ENCODE data around the gene TCP11L2.

TCP11L2 gene

GRCh38 chr12:106317406-106318082, 15.0 kb downstream of the TCP11L2 start:
- H3K4me1 ChIP-seq (ENCODE audit: control insufficient read depth, low read length), result no peaks in the 10 kb centered on the region
- no peaks in the 10 kb centered on the region; the same call in 1 of the 2 replicates for H4K20me1 ChIP-seq (ENCODE audit: control insufficient read depth, insufficient read depth, low read depth, low read length)
- H3K27me3 ChIP-seq (ENCODE audit: control insufficient read depth, low read length), result no peaks in the 10 kb centered on the region
- H3K9me2 ChIP-seq (replicated peaks; ENCODE audit: control insufficient read depth, low read length), result no peaks in the 10 kb centered on the region
- no peak for TF ChIP-seq CTCF (IDR thresholded peaks at IDR 0.05; ENCODE audit: low read depth, low read length, poor library complexity, severe bottlenecking)
- no peak for TF ChIP-seq EZH2phosphoT487 (IDR thresholded peaks at IDR 0.05; ENCODE audit: borderline replicate concordance, low read length)
- no peaks in the 10 kb centered on the region for H3K9me3 ChIP-seq (ENCODE audit: control insufficient read depth, insufficient read depth, low read length)
- H3F3A ChIP-seq (ENCODE audit: control insufficient read depth, insufficient read depth), result no peaks in the 10 kb centered on the region
- H3K27ac ChIP-seq (ENCODE audit: low read depth, low read length), result no peak overlapping the region
- H3K4me2 ChIP-seq (ENCODE audit: low read length), result no peak overlapping the region
- no peak overlapping the region for H3K4me3 ChIP-seq (ENCODE audit: low read length)
- no peaks in the 10 kb centered on the region for H3K79me2 ChIP-seq (ENCODE audit: control insufficient read depth, low read length)
- no peaks in the 10 kb centered on the region for H3K36me3 ChIP-seq (ENCODE audit: control insufficient read depth, low read length)

GRCh38 chr12:106321139-106321850, 18.8 kb downstream of the TCP11L2 start:
- Histone ChIP-seq H3K4me1 (ENCODE audit: control insufficient read depth, low read length) (no peaks in the 10 kb centered on the region), H3K4me2 (ENCODE audit: low read length) (no peak overlapping the region), H3K4me3 (ENCODE audit: low read length) (no peak overlapping the region), H3K9me3 (ENCODE audit: control insufficient read depth, insufficient read depth, low read length) (no peaks in the 10 kb centered on the region), H3K36me3 (ENCODE audit: control insufficient read depth, low read length) (no peaks in the 10 kb centered on the region), H4K20me1 (ENCODE audit: control insufficient read depth, insufficient read depth, low read depth, low read length) (no peaks in the 10 kb centered on the region), H3F3A (ENCODE audit: control insufficient read depth, insufficient read depth) (no peaks in the 10 kb centered on the region), H3K9me2 (replicated peaks; ENCODE audit: control insufficient read depth, low read length) (no peaks in the 10 kb centered on the region), H3K79me2 (ENCODE audit: control insufficient read depth, low read length) (no peaks in the 10 kb centered on the region), H3K27ac (ENCODE audit: low read depth, low read length) (no peak overlapping the region), H3K27me3 (ENCODE audit: control insufficient read depth, low read length) (no peaks in the 10 kb centered on the region; the same call in 1 of the 2 replicates)
- TF ChIP-seq CTCF (IDR thresholded peaks at IDR 0.05; ENCODE audit: low read depth, low read length, poor library complexity, severe bottlenecking), result no peak
- no peak for TF ChIP-seq EZH2phosphoT487 (IDR thresholded peaks at IDR 0.05; ENCODE audit: borderline replicate concordance, low read length)

DNA sequence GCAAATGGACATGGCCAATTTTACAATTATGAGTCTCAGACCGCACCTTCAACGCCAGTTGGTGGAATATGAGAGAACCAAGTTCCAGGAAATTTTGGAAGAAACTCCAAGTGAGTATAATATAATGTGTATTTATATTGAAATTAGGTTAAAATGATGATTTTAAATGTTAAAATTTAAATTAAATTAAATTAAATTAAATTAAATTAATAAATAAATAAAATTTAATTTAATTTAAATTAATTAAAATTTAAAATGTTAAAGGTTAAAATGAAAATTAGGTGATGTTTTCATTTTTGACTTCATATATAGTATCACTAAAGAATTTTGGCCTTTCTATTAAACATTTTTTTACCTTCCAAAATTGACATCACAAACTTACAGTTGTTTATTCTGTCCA, 21.0 kb downstream of the TCP11L2 start:
- H3K79me2 ChIP-seq (ENCODE audit: control insufficient read depth, low read length), result no peaks in the 10 kb centered on the region
- no peak overlapping the region for H3K27ac ChIP-seq (ENCODE audit: low read depth, low read length)
- H3K27me3 ChIP-seq (ENCODE audit: control insufficient read depth, low read length), result no peaks in the 10 kb centered on the region; the same call in 1 of the 2 replicates
- no peak for TF ChIP-seq EZH2phosphoT487 (IDR thresholded peaks at IDR 0.05; ENCODE audit: borderline replicate concordance, low read length)
- H3K4me3 ChIP-seq (ENCODE audit: low read length), result no peak overlapping the region
- no peak overlapping the region for H3K4me2 ChIP-seq (ENCODE audit: low read length)
- no peaks in the 10 kb centered on the region for H4K20me1 ChIP-seq (ENCODE audit: control insufficient read depth, insufficient read depth, low read depth, low read length)
- H3K9me2 ChIP-seq (replicated peaks; ENCODE audit: control insufficient read depth, low read length), result no peaks in the 10 kb centered on the region
- H3K4me1 ChIP-seq (ENCODE audit: control insufficient read depth, low read length), result no peaks in the 10 kb centered on the region
- H3K9me3 ChIP-seq (ENCODE audit: control insufficient read depth, insufficient read depth, low read length), result no peaks in the 10 kb centered on the region
- H3F3A ChIP-seq (ENCODE audit: control insufficient read depth, insufficient read depth), result no peaks in the 10 kb centered on the region
- H3K36me3 ChIP-seq (ENCODE audit: control insufficient read depth, low read length), result no peaks in the 10 kb centered on the region

DNA sequence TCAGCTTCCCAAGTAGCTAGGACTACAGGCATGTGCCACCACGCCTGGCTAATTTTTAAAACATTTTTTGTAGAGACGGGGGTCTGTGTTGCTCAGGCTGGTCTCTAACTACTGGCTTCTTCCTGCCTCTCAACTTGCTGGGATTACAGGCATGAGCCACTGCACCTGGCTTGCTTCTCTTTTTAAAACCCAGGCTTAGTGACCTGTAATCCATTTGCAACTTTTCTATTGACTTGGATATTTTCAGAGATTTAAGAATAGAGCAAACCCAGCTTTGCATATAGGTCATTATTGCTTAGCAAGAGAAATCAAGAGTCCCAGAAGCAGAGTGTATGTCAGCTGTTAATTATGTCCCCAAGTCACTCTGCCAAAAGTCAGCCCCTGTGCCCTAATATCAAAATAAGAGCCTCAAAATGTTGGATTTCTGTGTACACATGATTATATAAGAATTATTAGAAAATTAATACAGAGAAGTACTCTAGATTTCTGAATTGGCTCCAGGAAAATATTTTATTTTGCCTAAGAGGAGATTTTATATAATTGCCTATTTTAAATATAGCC, 24.9 kb downstream of the TCP11L2 start:
- no peaks in the 10 kb centered on the region; the same call in 1 of the 2 replicates for H3K27me3 ChIP-seq (ENCODE audit: control insufficient read depth, low read length)
- H3K4me2 ChIP-seq (ENCODE audit: low read length), result no peak overlapping the region
- H3K9me3 ChIP-seq (ENCODE audit: control insufficient read depth, insufficient read depth, low read length), result no peaks in the 10 kb centered on the region
- H3K27ac ChIP-seq (ENCODE audit: low read depth, low read length), result no peak overlapping the region
- no peaks in the 10 kb centered on the region for H3K36me3 ChIP-seq (ENCODE audit: control insufficient read depth, low read length)
- no peaks in the 10 kb centered on the region for H3K79me2 ChIP-seq (ENCODE audit: control insufficient read depth, low read length)
- no peaks in the 10 kb centered on the region for H4K20me1 ChIP-seq (ENCODE audit: control insufficient read depth, insufficient read depth, low read depth, low read length)
- no peak overlapping the region for H3K4me3 ChIP-seq (ENCODE audit: low read length)
- H3F3A ChIP-seq (ENCODE audit: control insufficient read depth, insufficient read depth), result no peaks in the 10 kb centered on the region
- H3K4me1 ChIP-seq (ENCODE audit: control insufficient read depth, low read length), result peaks cover 7% of the 10 kb centered on the region
- TF ChIP-seq EZH2phosphoT487 (IDR thresholded peaks at IDR 0.05; ENCODE audit: borderline replicate concordance, low read length), result no peak
- no peak for TF ChIP-seq CTCF (IDR thresholded peaks at IDR 0.05; ENCODE audit: low read depth, low read length, poor library complexity, severe bottlenecking)
- no peaks in the 10 kb centered on the region for H3K9me2 ChIP-seq (replicated peaks; ENCODE audit: control insufficient read depth, low read length)

Measured in DOHH2 (cell line).